Measurements from ENCODE around the gene ETV4. TPM values are rescaled to one million over a fixed set of nuclear protein-coding genes. Genes with fewer than 3 reads are reported as not detected.

ETV4 gene
- 1 to 10 TPM in 1 of 2 donors, under 1 TPM in 1; 0.48 to 1.3 TPM for total RNA-seq
- long read RNA-seq, donor 1, result 0 reads
- long read RNA-seq, donor 2, partial matches to known transcripts, result 0 of 2 reads
- long read RNA-seq, donor 2, other reads (novel, unspliced or antisense), result 2 of 2 reads

DNA sequence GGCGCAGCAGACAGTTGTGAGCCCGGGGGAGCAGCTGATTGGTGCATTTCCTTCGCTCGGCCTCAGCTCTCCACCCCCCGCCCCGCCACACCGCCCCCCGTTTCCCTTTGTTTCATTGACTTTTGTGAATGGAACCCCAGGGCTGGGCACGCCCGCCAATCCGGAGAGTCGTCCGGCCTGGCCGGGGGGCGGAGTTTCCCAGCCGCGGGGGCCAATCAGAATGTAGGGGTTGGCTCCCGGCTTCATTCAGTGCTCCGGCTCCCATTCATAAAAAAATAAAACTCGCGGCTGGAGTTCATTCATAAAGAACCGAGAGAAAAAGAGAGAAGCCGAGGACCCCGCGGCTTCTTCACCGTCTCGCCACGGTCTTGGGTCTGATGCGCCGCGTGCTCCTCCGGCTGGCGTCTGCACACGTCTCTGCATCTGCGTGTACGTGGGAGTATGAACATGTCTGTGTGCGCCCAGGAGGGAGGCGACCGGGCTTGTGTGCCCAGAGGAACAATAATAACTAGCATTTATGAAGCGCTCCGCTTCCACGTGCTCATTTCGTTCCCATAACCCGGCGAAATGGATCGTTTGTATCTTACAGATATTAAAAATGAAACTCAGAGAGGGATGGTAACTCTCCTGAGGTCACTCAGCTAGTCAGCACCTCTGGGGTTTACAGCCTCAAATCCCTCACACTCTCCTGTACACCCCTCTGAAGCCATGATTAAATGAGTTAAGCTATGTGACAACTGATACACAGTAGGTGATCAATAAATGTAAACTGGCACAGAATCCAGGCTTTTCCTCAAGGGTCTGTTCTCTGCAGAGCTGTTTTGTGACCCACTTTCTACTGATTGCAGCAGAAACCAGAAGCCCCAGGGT is at the start of gene ETV4:
Gene ETV4 (minus strand): TSS at position 22 of the 870 bp plus-strand sequence. CDS start 723 bp downstream, outside the sequence.
- DNase-seq (ENCODE audit: low spot score), result peak; percentile 96
- intact Hi-C loops (cut with DNase I), result no loop called here

DNA sequence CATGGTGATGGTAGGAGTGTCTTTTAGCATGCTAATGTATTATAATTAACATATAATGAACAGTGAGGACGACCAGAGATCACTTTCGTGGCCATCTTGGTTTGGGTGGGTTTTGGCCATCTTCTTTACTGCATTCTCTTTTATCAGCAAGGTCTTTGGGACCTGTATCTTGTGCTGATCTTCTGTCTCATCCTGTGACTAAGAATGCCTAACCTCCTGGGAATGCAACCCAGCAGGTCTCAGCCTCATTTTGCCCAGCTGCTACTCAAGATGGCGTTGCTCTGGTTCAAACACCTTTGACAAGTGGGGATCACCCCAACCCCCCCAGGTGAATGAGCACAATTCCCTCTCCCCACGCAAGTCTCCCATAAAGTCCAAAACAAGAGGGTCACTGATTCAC is 49.3 kb upstream of the ETV4 start:
- intact Hi-C loops (cut with DNase I), result no loop called here
- DNase-seq (ENCODE audit: low spot score), result no peak

DNA sequence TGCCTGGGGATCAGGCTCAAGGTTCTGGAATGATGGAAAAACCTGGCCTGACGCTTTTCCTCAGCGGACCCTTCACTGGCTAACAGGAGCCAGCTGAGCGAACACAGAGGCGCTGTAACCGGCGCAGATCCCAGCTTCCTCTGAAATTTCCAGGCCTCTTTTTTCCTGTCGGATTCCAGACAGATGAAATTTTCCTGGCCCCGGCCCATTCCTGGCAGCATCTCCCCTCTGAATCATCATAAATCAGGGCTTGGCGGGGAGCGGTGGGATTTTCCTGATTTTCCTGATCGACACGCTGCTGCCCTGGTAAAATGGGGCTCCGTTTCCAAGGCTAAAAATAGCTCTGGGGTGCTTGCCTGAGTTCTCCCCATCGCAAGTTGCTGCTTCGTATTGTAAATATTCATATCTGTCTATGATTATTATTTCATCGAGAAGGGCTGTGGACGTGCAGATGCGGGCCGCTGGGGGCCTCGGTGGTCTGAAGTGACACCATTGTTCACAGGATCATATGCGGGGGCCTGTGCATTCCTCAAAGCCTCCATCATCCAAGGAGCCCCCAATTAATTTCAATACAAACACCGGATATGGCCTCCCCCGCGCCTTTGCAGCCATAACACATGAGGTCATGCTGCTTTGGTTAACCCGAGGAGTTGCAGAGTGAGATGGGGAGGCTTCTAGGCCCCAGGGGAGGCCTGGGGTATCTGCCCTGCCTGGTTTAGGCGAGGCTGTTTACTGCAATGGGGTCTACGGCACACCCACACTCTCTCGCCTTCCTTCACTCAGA is 45.8 kb upstream of the ETV4 start:
- peak; percentile 93 for DNase-seq (ENCODE audit: low spot score)
- intact Hi-C loops (cut with DNase I), result no loop called here

DNA sequence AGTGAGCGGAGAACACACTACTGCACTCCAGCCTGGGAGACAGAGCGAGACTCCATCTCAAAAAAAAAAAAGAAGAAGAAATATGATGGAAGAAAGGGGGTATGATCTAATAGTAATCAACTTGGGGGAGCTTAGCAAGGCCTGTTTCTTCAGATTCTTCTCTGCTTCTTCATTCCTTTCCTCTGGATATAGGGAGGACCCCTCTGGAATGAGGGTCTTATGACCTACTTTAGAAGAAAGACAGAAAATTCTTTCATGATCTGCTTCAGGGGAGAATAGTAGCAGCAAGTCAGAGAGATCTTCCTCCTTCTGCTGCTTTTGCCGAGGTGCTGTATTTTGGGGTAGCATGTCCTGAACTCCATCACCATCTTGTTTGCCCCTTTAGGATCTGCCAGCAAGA is 44.9 kb upstream of the ETV4 start:
- intact Hi-C loops (cut with DNase I), result no loop called here
- DNase-seq (ENCODE audit: low spot score), result no peak

DNA sequence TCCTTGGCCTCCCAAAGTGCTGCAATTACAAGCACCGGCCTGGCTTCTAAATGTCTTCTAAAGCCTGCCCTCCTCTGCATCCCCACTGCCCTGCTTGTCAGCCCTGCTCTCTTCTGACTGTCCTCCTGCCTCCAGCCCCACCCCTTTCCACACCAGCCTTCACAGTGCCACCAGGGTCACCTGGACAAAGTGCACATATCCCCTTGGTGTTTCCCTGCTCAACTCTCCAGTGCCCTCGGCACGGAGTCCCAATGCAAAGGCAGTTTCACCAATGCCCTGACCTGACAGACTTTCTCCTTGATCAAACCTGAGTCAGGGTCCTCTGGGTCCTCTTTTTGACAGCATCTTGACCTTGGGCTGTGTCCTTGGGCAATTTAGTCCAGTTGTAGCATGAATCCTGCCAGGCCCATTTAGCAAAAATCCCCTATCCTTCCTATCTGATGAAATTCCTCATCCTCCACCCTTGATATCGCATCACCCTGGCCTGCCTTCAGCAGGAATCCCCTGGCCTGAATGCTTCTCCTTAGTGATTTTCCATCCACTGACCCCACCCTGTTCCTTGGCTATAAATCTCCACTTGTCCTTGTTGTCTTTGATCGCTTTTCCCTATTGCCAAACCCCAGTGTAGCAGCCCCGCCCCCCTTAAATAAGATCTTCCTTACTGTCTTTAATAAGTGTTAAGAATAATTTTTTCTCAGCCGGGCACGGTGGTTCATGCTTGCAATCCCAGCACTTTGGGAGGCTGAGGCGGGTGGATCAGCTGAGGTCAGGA is 42.7 kb upstream of the ETV4 start:
- intact Hi-C loops (cut with DNase I), result no loop called here
- no peak for DNase-seq (ENCODE audit: low spot score)

DNA sequence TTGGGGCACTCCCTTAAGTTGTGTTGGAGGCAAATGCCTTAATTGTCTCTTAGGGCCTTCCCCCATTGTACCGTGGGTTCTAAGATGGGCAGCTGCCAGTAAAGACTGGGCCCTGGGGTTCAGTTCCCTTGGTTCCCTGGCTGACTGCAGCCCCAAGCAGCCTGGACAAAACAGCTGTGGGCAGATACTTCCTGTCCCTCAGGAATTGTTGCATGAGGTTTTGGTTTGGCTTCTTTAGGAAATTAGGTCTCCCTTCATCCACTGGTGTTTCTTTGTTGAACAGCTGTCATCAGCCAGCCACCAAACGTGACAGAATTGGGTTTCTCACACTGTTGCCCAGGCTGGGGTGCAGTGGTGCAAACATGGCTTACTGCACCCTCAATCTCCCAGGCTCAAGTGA is 42.0 kb upstream of the ETV4 start:
- DNase-seq (ENCODE audit: low spot score), result no peak
- intact Hi-C loops (cut with DNase I), result no loop called here

DNA sequence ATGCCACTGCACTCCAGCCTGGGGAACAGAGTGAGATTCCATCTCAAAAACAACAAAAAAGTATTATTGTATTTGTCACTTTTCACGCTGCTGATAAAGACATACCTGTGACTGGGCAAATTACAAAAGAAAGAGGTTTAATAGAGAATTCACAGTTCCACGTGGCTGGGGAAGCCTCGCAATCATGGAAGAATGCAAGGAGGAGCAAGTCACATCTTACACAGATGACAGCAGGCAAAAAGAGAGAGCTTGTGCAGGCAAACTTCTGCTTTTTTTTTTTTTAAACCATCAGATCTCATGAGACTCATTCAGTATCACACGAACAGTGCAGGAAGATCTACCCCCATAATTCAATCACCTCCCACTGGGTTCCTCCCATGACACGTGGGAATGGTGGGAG is 41.5 kb upstream of the ETV4 start:
- DNase-seq (ENCODE audit: low spot score), result no peak
- intact Hi-C loops (cut with DNase I), result no loop called here

DNA sequence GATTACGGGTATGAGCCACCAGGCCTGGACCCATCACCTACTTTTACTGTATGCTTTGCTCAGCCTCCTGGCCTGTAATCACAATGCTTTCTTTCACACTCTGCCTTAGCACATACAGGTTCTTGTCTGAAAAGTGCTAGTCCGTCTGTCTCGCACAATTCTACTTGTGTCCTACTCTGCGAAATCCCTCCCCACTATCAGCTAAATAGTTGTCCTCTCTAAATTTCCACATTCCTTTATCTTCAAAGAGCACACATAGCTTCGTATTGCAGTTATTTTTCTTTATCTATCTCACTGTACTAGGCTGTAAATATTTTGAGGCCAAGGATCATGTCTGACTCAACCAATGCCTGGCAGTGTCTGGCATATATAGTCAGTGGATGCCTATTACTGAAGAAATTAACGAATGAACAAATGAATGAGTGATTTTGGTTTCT is 38.5 kb upstream of the ETV4 start:
- intact Hi-C loops (cut with DNase I), result no loop called here
- DNase-seq (ENCODE audit: low spot score), result no peak

DNA sequence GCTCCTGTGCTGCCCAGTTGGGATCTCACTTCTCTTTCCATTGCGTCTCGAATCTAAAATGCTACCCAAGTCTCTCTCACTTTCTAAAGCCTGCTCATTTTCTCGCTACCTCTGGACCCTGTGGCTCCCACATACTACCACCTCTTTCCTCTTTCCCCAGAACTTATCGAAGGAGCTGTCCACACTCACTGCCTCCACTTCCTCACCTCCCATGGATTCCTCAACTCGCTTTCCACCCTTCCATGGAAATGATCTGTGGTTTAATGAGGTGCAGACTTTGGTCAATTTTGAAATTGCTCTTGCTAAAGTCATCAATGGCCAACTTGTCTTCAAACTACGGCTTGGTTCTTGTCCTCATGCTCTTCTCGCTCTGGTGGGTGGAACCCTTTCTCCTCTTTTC is 37.2 kb upstream of the ETV4 start:
- intact Hi-C loops (cut with DNase I), result no loop called here
- DNase-seq (ENCODE audit: low spot score), result no peak

DNA sequence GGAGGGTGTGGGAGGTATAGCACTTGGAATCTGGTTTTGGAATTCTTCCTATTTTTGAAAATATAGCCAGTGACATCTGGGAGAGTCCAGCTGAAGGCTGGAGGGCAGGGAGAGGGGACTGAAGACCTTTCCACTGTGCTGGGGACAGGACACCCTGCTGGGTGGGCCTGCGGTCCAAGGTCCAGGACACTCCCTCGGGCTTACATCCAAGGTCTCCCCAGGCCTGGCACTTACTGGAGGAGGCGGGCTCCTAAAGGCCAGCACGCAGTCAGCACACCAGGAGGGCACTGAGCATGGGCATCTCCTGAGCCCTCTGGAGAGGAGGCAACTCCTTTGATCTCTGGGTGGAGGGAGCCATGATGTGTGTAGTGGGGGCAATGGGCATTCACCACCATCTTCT is 35.5 kb upstream of the ETV4 start:
- intact Hi-C loops (cut with DNase I), result no loop called here
- DNase-seq (ENCODE audit: low spot score), result no peak

DNA sequence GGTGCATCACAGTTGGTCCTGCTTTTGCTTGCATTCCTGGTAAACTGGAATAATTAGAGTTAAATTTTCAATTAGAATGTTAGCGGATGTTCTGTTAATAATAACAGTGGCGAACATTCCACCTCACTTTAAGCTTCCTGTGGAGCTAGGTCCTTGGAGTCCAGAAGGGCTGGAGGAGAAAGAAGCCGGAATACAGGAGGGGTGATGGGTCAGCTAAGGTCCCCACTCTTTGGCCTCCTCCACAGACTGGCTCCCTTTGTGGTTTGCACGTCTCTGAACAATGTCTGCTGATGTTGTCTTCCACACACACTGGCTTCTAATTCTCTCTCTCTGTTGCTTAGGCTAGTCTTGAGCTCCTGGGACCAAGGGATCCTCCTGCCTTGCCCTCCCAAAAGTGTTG is 35.0 kb upstream of the ETV4 start:
- intact Hi-C loops (cut with DNase I), result no loop called here

DNA sequence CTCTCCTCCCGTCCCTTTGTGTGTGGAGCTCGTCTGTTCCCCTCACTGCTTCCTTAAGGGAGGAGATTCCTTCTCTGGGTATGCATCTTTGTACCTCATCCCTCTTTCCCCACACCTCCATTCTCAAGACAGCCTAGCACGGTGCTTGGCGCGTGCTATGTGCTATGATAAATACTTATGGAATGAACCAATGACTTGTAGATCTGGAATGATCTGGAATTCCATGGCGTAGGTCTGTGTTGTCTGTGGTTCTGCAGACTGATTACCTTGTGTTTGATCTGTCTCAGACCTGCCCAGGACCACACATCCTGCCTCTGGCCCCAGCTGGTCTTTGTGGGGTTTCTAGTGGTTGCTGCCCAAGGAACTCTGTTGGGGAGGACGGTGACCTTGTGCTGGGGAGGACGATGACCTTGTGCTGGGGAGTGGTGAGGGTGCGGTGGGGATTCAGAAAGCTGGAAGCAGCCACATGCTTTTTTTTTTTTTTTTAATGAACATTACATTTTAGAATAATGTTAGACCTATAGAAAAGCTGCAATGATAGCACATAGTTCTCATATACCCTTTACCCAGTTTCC is 33.5 kb upstream of the ETV4 start:
- intact Hi-C loops (cut with DNase I), result loop anchor here in 1 of 2 donors (10.0 kb wide), 1 partner anchor 175 kb away; the partner anchor contains the start of gene SOST
- no peak for DNase-seq (ENCODE audit: low spot score)

More for the DNA sequence above, 35.0 kb upstream of the ETV4 start:
- no peak for DNase-seq (ENCODE audit: low spot score)

DNA sequence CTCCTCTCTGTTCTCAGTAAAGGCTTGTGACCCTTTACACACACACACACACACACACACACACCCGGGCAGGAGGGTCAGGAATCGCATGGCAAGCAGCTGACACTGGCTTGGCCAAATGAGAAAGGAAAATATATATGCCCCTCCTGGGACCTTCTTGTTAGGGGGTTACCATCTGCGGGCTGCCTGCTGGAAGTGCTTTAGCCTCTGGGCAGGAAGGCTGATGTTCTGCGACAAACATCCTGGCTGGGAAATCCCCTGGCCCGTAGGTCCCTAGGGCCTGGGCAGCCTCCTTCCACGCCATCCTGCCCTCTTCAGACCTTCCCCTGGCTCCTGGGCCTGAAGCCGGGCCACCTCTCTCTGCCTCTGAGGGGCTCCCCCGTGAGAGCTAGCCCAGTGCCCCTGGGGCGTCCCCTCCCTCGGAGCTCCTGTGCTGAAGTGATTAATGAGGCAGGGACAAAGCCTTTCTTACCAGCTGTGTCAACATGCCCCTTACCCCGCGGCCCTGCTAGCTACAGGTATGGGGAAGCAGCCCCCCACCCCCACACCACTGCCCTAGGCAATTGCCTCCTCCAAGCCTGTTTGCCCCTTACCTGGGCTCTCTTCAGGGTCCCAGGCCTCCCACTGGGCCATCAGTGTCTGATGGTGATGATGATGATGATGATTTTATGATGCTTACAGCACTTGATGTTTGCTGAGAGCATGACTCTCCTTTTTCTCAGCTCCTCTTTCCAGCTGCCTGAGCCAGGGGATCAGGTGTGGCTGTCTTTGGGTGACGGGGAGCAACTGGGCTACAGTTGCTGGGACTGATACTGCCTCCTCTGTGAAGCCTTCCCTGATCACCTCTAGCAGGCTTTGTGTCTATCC is 32.8 kb upstream of the ETV4 start:
- intact Hi-C loops (cut with DNase I), result loop anchor here in 1 of 2 donors (10.0 kb wide), 1 partner anchor 176 kb away; the partner anchor contains the start of gene SOST
- no peak for DNase-seq (ENCODE audit: low spot score)

DNA sequence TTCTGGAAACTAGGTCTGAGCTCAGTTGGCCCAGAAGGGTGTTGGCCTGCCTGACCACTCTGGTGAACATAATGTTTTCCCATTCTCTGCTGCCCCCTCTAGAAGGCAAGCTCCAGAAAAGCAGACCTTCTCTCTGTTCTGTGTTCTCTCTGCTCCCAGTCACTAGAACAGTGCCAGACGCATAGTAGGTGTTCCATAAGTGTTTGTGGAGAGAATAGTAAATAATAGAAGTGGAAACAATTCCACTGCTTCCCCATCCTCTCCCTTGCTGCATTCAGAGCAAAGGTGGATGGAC is 32.2 kb upstream of the ETV4 start:
- no peak for DNase-seq (ENCODE audit: low spot score)
- intact Hi-C loops (cut with DNase I), result loop anchor here in 1 of 2 donors (10.0 kb wide), 1 partner anchor 176 kb away; the partner anchor contains the start of gene SOST

DNA sequence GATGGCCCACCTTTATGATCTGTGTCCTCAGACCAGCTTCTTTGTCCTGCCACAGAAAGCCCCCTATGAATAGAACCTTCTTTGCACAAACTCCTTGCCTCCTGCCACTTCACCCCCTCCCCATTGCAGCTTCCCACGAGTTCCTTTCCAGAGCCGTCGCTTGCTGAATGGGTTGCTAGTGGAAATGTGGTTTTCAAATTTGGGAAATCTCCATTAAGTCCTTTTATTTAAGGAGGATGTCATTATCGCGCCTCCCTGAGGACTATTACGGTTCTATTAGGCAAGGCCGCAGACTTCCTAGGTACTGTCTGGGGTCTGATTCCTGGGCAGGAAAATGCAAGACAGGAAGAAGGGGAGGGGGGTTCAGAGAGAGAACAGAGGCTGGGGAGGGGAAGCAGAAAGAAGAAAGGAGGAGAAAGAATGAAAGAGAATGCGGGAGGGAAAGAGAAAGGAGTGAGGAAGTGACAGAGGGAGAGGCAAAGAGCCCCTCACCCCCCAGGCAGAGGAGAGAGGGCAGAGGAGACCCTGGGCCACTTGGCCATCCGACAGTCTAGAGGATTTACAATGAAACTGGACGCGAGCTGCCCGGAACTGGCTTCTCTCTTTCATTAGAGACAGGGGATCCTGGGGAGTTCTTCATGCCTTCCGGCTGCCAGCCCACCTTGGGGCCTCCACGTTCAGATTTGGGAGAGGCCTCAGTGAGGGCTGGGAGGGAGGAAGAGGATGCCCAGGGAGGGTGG is 31.7 kb upstream of the ETV4 start:
- DNase-seq (ENCODE audit: low spot score), result no peak
- intact Hi-C loops (cut with DNase I), result loop anchor here in 1 of 2 donors (10.0 kb wide), 1 partner anchor 177 kb away; the partner anchor contains the start of gene SOST

DNA sequence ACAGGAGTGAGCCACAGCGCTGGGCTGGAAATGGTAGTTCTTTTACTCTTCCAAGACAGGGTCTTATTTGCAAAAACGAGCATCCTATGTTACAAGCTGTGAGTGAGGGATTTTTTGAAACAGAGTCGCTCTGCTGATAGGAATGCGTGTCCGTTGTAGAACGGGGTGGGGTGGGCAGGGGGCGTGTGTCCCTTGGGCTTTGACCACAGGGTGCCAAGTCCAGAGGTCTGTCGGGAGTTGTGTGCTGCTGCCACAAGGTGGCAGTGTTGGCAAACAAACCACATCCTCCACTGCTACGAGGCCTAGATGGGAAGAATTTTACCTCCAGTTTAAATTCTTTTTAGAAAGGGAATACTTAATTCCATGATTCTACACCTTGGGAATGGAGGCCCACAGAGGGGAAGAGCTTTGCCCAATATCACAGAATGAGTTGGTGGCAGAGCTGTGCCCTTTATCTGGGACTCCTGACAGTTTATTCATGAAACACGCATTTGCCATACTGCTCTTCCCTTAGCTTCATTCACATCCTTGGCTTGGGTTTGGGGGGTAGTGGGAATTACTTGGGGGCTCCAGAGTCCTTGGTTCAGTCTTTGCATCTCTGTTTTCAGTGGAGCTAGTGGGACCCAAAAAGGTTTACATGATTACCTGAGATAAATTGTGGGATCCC is 30.6 kb upstream of the ETV4 start:
- DNase-seq (ENCODE audit: low spot score), result peak; percentile 89
- intact Hi-C loops (cut with DNase I), result loop anchor here in 1 of 2 donors (1.0 to 10.0 kb wide), 2 partner anchors 101 to 178 kb away; partner anchors contain the start of gene SOST

Data from posterior vena cava (tissue), 2 donors.